GM21576 (cell line): ENCODE measurements around the gene SIRT7.
"Not testable (repeated sequence)": the region's sequence is repeated elsewhere in the genome, so short reads cannot be mapped to it uniquely, and the experiment has no call there.

Experiments
- ATAC-seq: cut with Tn5 transposase; IDR thresholded peaks from one replicate; pipeline ENCODE4 v1.9.1; 2021; ENCODE audit warnings: mild to moderate bottlenecking, moderate library complexity; ENCODE audit not compliant: unreplicated experiment

Gene SIRT7

GRCh38 chr17:81955058-81955681 lies 37.2 kb upstream of the SIRT7 start:
- no peak for ATAC-seq

GRCh38 chr17:81954131-81955057 lies 36.4 kb upstream of the SIRT7 start:
- ATAC-seq = no peak

- not testable (repeated sequence) for ATAC-seq
These were observed 35.5 kb upstream of the SIRT7 start for GRCh38 chr17:81953443-81953842.

GRCh38 chr17:81952792-81953228 lies 34.8 kb upstream of the SIRT7 start:
- no peak for ATAC-seq

- no peak for ATAC-seq
These were observed 34.1 kb upstream of the SIRT7 start for GRCh38 chr17:81951785-81952684.

- no peak for ATAC-seq
These were observed 32.5 kb upstream of the SIRT7 start for GRCh38 chr17:81950501-81950900.

- ATAC-seq = no peak
These were observed 30.8 kb upstream of the SIRT7 start for GRCh38 chr17:81948635-81949378.

- no peak for ATAC-seq
These were observed 29.2 kb upstream of the SIRT7 start, which contains the start of gene MYADML2 for GRCh38 chr17:81947189-81947588. MYADML2 (minus strand) TSS chr17:81947233; CDS start chr17:81941741, 5,492 bp downstream.

- ATAC-seq = no peak
These were observed 26.9 kb upstream of the SIRT7 start for GRCh38 chr17:81944858-81945257.

- ATAC-seq = no peak
These were observed 24.2 kb upstream of the SIRT7 start for GRCh38 chr17:81942167-81942553.

GRCh38 chr17:81941484-81942166 lies 23.6 kb upstream of the SIRT7 start:
- no peak for ATAC-seq

GRCh38 chr17:81940538-81941483 lies 22.8 kb upstream of the SIRT7 start:
- ATAC-seq = no peak

- no peak for ATAC-seq
These were observed 22.0 kb upstream of the SIRT7 start for GRCh38 chr17:81939881-81940385.

- no peak for ATAC-seq
These were observed 21.2 kb upstream of the SIRT7 start for GRCh38 chr17:81939218-81939617.

GRCh38 chr17:81935709-81936084 lies 17.7 kb upstream of the SIRT7 start:
- no peak for ATAC-seq

- ATAC-seq = no peak
These were observed 17.1 kb upstream of the SIRT7 start for GRCh38 chr17:81934850-81935708.

GRCh38 chr17:81934098-81934757 lies 16.3 kb upstream of the SIRT7 start:
- no peak for ATAC-seq
